Raji (cell line): ENCODE measurements around the gene TBPL2.

Source experiments
- POLR2A ChIP-seq: IDR thresholded peaks from 2 replicates; pipeline ENCODE4 v1.6.1; 2011; ENCODE audit warnings: low read depth, low read length, control low read depth; ENCODE audit not compliant: insufficient read depth

The TBPL2 gene

GRCh38 chr14:55440385-55440784, at the start of gene TBPL2:
TSS of gene TBPL2 (minus strand) at chr14:55440616. CDS start at chr14:55440449, 167 bp downstream.
- TF ChIP-seq POLR2A, result no peak

GRCh38 chr14:55488204-55488603, 47.8 kb upstream of the TBPL2 start:
- no peak for TF ChIP-seq POLR2A

- no peak for TF ChIP-seq POLR2A
Measured at GRCh38 chr14:55482936-55483605, 42.7 kb upstream of the TBPL2 start.

- no peak for TF ChIP-seq POLR2A
Measured at GRCh38 chr14:55481769-55482168, 41.4 kb upstream of the TBPL2 start.

- no peak for TF ChIP-seq POLR2A
Measured at GRCh38 chr14:55477680-55478079, 37.3 kb upstream of the TBPL2 start.

- TF ChIP-seq POLR2A, result no peak
Measured at GRCh38 chr14:55473786-55474185, 33.4 kb upstream of the TBPL2 start.

- TF ChIP-seq POLR2A, result no peak
Measured at GRCh38 chr14:55470025-55470424, 29.6 kb upstream of the TBPL2 start.

- TF ChIP-seq POLR2A, result no peak
Measured at GRCh38 chr14:55467307-55467706, 26.9 kb upstream of the TBPL2 start.

GRCh38 chr14:55458800-55459515, 18.5 kb upstream of the TBPL2 start:
- TF ChIP-seq POLR2A, result no peak

- TF ChIP-seq POLR2A, result no peak
Measured at GRCh38 chr14:55457496-55457895, 17.1 kb upstream of the TBPL2 start.

- TF ChIP-seq POLR2A, result no peak
Measured at GRCh38 chr14:55454264-55455002, 14.0 kb upstream of the TBPL2 start.

GRCh38 chr14:55451950-55452349, 11.5 kb upstream of the TBPL2 start:
- no peak for TF ChIP-seq POLR2A

GRCh38 chr14:55451398-55451797, 11.0 kb upstream of the TBPL2 start:
- TF ChIP-seq POLR2A, result no peak

- TF ChIP-seq POLR2A, result no peak
Measured at GRCh38 chr14:55450987-55451386, 10.6 kb upstream of the TBPL2 start.

- no peak for TF ChIP-seq POLR2A
Measured at GRCh38 chr14:55450539-55450938, 10.1 kb upstream of the TBPL2 start.

GRCh38 chr14:55450124-55450523, 9.7 kb upstream of the TBPL2 start:
- no peak for TF ChIP-seq POLR2A
